ENCODE measurements around the gene RADIL.

GRCh38 chr7:4800487-4800886 is 83.0 kb downstream of the RADIL start:
- TF ChIP-seq, protein P1, sequence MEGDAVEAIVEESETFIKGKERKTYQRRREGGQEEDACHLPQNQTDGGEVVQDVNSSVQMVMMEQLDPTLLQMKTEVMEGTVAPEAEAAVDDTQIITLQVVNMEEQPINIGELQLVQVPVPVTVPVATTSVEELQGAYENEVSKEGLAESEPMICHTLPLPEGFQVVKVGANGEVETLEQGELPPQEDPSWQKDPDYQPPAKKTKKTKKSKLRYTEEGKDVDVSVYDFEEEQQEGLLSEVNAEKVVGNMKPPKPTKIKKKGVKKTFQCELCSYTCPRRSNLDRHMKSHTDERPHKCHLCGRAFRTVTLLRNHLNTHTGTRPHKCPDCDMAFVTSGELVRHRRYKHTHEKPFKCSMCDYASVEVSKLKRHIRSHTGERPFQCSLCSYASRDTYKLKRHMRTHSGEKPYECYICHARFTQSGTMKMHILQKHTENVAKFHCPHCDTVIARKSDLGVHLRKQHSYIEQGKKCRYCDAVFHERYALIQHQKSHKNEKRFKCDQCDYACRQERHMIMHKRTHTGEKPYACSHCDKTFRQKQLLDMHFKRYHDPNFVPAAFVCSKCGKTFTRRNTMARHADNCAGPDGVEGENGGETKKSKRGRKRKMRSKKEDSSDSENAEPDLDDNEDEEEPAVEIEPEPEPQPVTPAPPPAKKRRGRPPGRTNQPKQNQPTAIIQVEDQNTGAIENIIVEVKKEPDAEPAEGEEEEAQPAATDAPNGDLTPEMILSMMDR (conservative IDR thresholded peaks at IDR 0.05; ENCODE audit: low read depth, low read length) = no peak
- TF ChIP-seq EZH2 (IDR thresholded peaks at IDR 0.05; ENCODE audit: low read length, unreplicated experiment) = no peak
- TF ChIP-seq EZH2phosphoT487 (IDR thresholded peaks at IDR 0.05; ENCODE audit: borderline replicate concordance, low read length) = no peak

Measured in PC-3 (cell line).